Osteoblast (primary cell): ENCODE measurements around the gene DIAPH3. TPM values are rescaled to one million over a fixed set of nuclear protein-coding genes. Genes with fewer than 3 reads are reported as not detected.

Source experiments
- DNase-seq: peaks from one replicate; pipeline ENCODE4 v3.0.0; 2011; ENCODE audit warnings: low spot score, mixed read lengths; ENCODE audit not compliant: insufficient read length; ENCODE audit errors: missing footprints
- H2AFZ ChIP-seq: 2 replicates; pipeline ENCODE4 v1.6.0; 2011; ENCODE audit warnings: mild to moderate bottlenecking, low read length
- H3K27ac ChIP-seq: 2 replicates; pipeline ENCODE4 v1.5.1; 2011; ENCODE audit warnings: mild to moderate bottlenecking, low read depth, low read length, moderate library complexity
- H3K27me3 ChIP-seq: 2 replicates; pipeline ENCODE4 v1.6.0; 2012; ENCODE audit warnings: mild to moderate bottlenecking, control low read depth, inconsistent platforms, low read length, moderate library complexity; ENCODE audit not compliant: insufficient read depth
- H3K36me3 ChIP-seq: 2 replicates; pipeline ENCODE4 v1.5.1; 2011; ENCODE audit warnings: mild to moderate bottlenecking, low read length, control low read depth, moderate library complexity; ENCODE audit not compliant: insufficient read depth
- H3K4me1 ChIP-seq: 2 replicates; pipeline ENCODE4 v1.5.1; 2011; ENCODE audit warnings: mild to moderate bottlenecking, low read length, control low read depth, moderate library complexity; ENCODE audit not compliant: insufficient read depth
- H3K4me2 ChIP-seq: 2 replicates; pipeline ENCODE4 v1.6.0; 2011; ENCODE audit warnings: mild to moderate bottlenecking, low read length; ENCODE audit not compliant: insufficient read depth
- H3K4me3 ChIP-seq: fragments of 200-600 bp; sonication (generic); 3 replicates; pipeline ENCODE4 v1.5.1; 2012; ENCODE audit warnings: mild to moderate bottlenecking, low read length, inconsistent platforms; ENCODE audit not compliant: insufficient read depth
- H3K79me2 ChIP-seq: 2 replicates; pipeline ENCODE4 v1.6.0; 2012; ENCODE audit warnings: mild to moderate bottlenecking, low read length, control low read depth, inconsistent platforms; ENCODE audit not compliant: insufficient read depth
- H3K9me3 ChIP-seq: 2 replicates; pipeline ENCODE4 v1.5.1; 2011; ENCODE audit warnings: low read depth, low read length, control low read depth
- H4K20me1 ChIP-seq: 2 replicates; pipeline ENCODE4 v1.6.0; 2012; ENCODE audit warnings: mild to moderate bottlenecking, low read length, control low read depth; ENCODE audit not compliant: insufficient read depth
- total RNA-seq: library from RNA; depleted of rRNA; stranded (reverse); fragments of >200 nt; gene quantifications from 2 replicates; pipeline ENCODE4 v1.2.3, GENCODE V29; 2012
- TF ChIP-seq, protein P1 (sequence below): IDR thresholded peaks from 2 replicates; pipeline ENCODE4 v1.5.1; 2011; ENCODE audit warnings: mild to moderate bottlenecking, low read depth, low read length, moderate library complexity; ENCODE audit errors: extremely low read depth

DIAPH3 gene
- total RNA-seq, 1 donor: 8.3 TPM

DNA sequence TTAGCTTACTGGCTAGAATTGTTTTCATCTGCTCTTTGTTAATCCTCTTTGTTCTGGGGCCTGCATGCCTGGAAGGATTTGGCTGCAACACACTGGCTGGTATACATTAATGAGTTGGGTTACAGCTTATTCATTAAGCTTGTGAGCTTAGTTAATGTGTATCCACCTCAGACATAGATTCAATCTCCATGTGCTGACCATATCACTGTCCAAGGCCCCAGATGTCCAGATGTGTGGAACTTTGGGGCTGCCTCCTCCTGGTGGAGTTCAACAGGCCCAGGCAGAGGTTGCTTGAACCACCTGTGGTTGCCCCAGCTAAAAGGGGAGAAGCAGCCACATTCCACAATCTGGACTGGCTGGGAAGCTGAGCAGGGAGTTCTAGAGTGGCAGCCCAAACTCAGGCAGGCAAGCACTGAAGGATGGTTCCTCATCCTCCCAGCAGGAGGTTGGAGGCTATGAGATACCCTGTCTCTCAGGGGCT is 5.4 kb downstream of the DIAPH3 start:
- H3K79me2 ChIP-seq: peaks cover 97% of the 10 kb centered on the region
- H3K9me3 ChIP-seq: no peaks in the 10 kb centered on the region
- no peaks in the 10 kb centered on the region for H3K36me3 ChIP-seq
- H3K27me3 ChIP-seq: no peaks in the 10 kb centered on the region
- H3K4me1 ChIP-seq: peaks cover 9% of the 10 kb centered on the region
- H3K4me2 ChIP-seq: no peak overlapping the region
- H3K4me3 ChIP-seq: no peak overlapping the region
- H2AFZ ChIP-seq: no peak overlapping the region
- peak; percentile 11 for DNase-seq
- H3K27ac ChIP-seq: no peak overlapping the region
- no peaks in the 10 kb centered on the region for H4K20me1 ChIP-seq
- TF ChIP-seq, protein P1, sequence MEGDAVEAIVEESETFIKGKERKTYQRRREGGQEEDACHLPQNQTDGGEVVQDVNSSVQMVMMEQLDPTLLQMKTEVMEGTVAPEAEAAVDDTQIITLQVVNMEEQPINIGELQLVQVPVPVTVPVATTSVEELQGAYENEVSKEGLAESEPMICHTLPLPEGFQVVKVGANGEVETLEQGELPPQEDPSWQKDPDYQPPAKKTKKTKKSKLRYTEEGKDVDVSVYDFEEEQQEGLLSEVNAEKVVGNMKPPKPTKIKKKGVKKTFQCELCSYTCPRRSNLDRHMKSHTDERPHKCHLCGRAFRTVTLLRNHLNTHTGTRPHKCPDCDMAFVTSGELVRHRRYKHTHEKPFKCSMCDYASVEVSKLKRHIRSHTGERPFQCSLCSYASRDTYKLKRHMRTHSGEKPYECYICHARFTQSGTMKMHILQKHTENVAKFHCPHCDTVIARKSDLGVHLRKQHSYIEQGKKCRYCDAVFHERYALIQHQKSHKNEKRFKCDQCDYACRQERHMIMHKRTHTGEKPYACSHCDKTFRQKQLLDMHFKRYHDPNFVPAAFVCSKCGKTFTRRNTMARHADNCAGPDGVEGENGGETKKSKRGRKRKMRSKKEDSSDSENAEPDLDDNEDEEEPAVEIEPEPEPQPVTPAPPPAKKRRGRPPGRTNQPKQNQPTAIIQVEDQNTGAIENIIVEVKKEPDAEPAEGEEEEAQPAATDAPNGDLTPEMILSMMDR: no peak

DNA sequence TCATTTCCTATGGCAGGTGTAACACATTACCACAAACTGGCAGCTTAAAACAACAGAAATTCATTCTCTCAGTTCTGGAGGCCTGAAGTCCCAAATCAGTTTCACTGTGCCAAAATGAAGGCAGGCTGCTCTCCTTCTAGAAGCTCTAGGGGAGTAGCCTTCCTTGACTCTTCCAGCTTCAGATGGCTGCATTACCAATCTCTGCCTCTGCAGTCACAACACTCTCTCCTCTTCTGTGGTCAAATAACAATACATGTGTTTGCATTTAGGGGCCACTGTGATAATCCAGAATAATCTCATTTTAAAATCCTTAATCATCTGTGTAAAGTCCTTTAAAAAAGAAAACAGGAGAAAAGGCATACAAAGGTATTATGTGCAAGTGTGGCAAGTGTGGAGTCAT is 7.8 kb downstream of the DIAPH3 start:
- DNase-seq: peak; percentile 31
- Histone ChIP-seq H3K4me1 (peaks cover 6% of the 10 kb centered on the region), H3K36me3 (no peaks in the 10 kb centered on the region), H3K9me3 (no peaks in the 10 kb centered on the region), H3K4me3 (no peak overlapping the region), H3K27me3 (no peaks in the 10 kb centered on the region), H4K20me1 (no peaks in the 10 kb centered on the region), H3K27ac (no peak overlapping the region), H3K4me2 (peak overlapping the region; percentile 12), H2AFZ (peak overlapping the region; percentile 59), H3K79me2 (peaks cover 99% of the 10 kb centered on the region)
- TF ChIP-seq, protein P1: no peak

DNA sequence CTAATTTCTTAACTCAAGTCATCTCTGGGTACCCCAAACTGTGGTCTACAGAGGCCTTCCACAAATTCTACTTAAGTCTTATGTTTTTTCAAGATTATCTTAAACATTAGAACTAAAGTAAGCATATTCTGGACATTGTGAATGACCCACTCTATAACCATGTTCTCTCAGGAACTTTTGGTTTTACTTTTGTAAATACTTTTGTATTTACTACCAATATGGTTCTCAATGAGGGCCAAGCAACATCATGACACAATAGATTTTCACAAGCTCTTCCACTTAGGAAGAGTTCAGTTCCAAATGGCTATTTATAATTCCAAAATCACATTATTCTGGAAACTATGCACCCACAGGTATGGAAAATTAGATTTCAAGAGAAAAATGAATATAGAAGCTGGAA is 10.8 kb downstream of the DIAPH3 start:
- Histone ChIP-seq H3K4me2 (peak overlapping the region; percentile 42), H3K9me3 (no peaks in the 10 kb centered on the region), H3K36me3 (no peaks in the 10 kb centered on the region), H3K4me3 (no peak overlapping the region), H3K79me2 (peaks cover 99% of the 10 kb centered on the region), H3K27me3 (no peaks in the 10 kb centered on the region), H4K20me1 (no peaks in the 10 kb centered on the region), H3K4me1 (peaks cover 12% of the 10 kb centered on the region), H2AFZ (no peak overlapping the region), H3K27ac (no peak overlapping the region)
- no peak for DNase-seq
- TF ChIP-seq, protein P1: no peak

DNA sequence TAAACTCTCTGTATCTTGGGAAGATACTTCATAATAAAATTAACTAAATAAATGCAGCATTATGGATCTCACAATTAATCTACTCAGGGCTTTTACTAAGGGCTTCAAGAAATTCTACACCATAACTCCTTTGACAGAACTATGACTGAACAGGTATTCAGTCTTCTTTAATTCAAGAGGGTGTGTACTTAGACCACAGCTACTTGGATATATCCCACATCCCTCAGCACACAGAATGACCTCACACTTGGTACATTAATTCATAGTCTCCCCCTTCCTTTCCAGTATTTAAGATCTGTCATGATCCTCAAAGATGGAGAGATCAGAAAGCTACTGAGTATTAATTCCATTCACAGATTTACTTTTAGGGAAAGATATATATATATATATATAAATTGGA is 11.6 kb downstream of the DIAPH3 start:
- Histone ChIP-seq H3K4me1 (peaks cover 12% of the 10 kb centered on the region), H3K9me3 (no peaks in the 10 kb centered on the region), H4K20me1 (no peaks in the 10 kb centered on the region), H3K27ac (no peak overlapping the region), H3K4me3 (no peak overlapping the region), H2AFZ (no peak overlapping the region), H3K79me2 (peaks cover 99% of the 10 kb centered on the region), H3K27me3 (no peaks in the 10 kb centered on the region), H3K36me3 (no peaks in the 10 kb centered on the region), H3K4me2 (no peak overlapping the region)
- peak; percentile 27 for DNase-seq
- TF ChIP-seq, protein P1: no peak
